ENCODE measurements around the gene RPTOR.
"Not testable (repeated sequence)": the region's sequence is repeated elsewhere in the genome, so short reads cannot be mapped to it uniquely, and the experiment has no call there.

RPTOR gene

DNA sequence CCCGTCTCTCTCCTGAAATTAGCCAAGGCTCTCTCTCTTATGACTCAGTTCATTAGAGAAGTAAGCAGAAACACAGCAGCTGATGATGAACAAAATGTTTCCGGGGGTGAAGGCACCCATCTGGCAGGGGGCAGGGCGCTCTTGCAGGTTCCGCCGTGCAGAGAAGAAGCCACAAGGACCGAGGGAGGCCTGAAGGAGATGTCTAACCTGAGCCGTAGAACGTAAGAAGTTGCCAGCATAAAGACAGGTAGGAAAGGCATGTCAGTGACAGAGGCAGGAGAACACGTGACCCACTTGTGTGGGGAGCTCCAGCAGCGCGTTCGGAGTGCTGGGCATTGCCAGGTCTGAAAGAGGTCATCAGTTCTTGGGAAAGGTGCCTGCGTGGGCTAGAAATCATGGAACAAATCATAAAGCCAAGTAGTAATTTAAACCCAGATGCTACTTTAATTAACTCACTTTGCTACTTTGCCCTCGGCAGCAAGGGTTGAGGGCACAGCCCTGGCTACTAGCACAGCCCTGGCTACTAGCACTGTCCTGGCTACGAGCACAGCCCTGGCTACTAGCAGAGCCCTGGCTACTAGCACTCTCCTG is 198.6 kb downstream of the RPTOR start:
- DNase-seq (ENCODE audit: insufficient read length, low spot score) = no peak
- no peak for TF ChIP-seq POLR2A (IDR thresholded peaks at IDR 0.05; ENCODE audit: low read depth, low read length)
- no peak for TF ChIP-seq POLR2AphosphoS5 (IDR thresholded peaks at IDR 0.05; ENCODE audit: low read depth, low read length)
- no peak for TF ChIP-seq TAF1 (IDR thresholded peaks at IDR 0.05; ENCODE audit: low read depth, low read length)
- no peak for TF ChIP-seq PAX5 (IDR thresholded peaks at IDR 0.05; ENCODE audit: insufficient read depth, low read length, severe bottlenecking)
- no peak for TF ChIP-seq SPI1 (IDR thresholded peaks at IDR 0.05; ENCODE audit: low read depth, low read length)
- TF ChIP-seq POU2F2 (IDR thresholded peaks at IDR 0.05; ENCODE audit: low read depth, low read length) = no peak
- FAIRE-seq = no peak

DNA sequence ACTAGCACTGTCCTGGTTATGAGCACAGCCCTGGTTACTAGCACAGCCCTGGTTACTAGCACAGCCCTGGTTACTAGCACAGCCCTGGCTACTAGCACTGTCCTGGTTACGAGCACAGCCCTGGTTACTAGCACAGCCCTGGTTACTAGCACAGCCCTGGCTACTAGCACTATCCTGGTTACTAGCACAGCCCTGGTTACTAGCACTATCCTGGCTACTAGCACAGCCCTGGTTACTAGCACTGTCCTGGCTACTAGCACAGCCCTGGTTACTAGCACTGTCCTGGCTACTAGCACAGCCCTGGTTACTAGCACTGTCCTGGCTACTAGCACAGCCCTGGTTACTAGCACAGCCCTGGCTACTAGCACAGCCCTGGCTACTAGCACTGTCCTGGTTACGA is 199.3 kb downstream of the RPTOR start:
- DNase-seq (ENCODE audit: insufficient read length, low spot score); FAIRE-seq: not testable (repeated sequence)

DNA sequence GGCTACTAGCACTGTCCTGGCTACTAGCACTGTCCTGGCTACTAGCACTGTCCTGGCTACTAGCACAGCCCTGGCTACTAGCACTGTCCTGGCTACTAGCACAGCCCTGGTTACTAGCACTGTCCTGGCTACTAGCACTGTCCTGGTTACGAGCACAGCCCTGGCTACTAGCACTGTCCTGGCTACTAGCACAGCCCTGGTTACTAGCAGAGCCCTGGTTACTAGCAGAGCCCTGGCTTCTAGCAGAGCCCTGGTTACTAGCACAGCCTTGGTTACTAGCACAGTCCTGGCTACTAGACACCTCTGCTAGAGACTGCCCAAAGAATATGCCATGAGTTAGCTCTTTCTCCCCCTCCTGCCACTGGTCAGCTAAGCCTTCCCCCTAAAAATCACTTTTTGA is 200.1 kb downstream of the RPTOR start:
- not testable (repeated sequence) for FAIRE-seq; DNase-seq (ENCODE audit: insufficient read length, low spot score)

DNA sequence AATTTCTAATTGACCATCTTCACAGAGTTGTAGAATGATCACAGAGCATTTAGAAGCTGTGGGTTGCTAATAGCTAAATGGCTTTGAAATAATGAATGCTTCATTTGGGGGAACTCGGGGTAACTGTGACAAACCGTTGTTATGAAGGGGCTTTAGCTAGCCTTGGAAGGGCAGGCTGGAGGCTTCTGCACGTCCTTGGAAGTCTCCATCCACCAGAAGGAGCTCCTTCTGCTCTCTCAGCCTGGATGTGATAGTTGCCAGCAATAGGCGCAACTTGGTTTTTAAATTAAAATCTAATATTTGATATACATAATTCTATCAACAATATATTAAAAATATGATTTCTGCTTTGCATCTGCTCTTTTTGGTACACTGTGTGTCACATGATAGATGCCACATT is 200.5 kb downstream of the RPTOR start:
- TF ChIP-seq SPI1 (IDR thresholded peaks at IDR 0.05; ENCODE audit: low read depth, low read length) (no peak), TAF1 (IDR thresholded peaks at IDR 0.05; ENCODE audit: low read depth, low read length) (no peak), PAX5 (IDR thresholded peaks at IDR 0.05; ENCODE audit: insufficient read depth, low read length, severe bottlenecking) (no peak), POLR2AphosphoS5 (IDR thresholded peaks at IDR 0.05; ENCODE audit: low read depth, low read length) (no peak), POU2F2 (IDR thresholded peaks at IDR 0.05; ENCODE audit: low read depth, low read length) (no peak), POLR2A (IDR thresholded peaks at IDR 0.05; ENCODE audit: low read depth, low read length) (no peak)
- FAIRE-seq (no peak), DNase-seq (ENCODE audit: insufficient read length, low spot score) (no peak)

DNA sequence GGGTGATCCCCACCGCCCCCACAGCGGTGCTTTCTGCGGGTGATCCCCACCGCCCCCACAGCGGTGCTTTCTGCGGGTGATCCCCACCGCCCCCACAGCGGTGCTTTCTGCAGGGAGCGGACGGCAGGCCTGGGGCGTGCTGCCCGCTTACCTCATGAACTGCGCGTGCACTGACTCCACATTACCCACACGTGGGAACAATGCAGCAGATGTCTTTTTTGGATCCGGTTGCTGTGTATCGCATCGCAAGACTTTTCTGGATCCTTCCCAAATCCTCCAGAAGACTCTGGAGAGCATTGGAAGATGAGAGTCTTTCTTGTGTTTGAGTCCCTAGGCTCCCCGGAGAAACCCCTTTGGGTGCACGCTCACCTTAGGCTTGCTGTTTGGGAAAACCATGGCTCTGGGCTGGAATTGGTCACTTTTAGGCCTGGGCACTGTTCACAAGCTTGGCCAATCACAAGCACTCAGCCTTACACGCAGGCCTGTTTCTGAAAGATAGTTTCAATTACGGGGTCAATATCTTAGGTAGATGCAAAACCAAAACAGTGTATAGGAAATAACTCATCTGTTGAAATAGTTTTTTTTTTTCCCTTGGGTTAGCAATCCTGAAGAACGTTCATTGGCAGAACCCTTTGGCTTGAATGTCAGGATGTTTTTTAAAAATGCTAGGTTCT is 201.8 kb downstream of the RPTOR start:
- TF ChIP-seq POLR2A (IDR thresholded peaks at IDR 0.05; ENCODE audit: low read depth, low read length) = no peak
- TF ChIP-seq POU2F2 (IDR thresholded peaks at IDR 0.05; ENCODE audit: low read depth, low read length) = no peak
- DNase-seq (ENCODE audit: insufficient read length, low spot score) (no peak), FAIRE-seq (no peak)

DNA sequence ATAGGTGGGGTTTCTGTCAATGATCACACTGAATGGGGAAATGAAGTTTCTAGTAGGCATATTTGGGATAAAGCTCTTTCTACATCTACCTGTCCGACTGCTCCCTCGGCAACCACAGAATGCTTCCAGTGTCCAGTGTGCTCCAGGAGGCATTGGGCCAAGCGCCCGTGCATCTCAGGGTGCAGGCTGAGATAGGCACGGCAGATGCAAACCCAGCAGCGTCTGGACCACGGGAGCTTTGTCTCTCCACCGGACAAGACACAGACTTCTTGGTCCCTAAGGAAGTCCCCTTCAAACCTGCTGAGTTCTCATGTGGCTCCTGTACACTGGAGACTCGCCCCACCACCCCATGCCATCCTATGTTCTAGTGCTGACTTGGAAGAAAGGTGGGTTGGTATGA is 202.8 kb downstream of the RPTOR start:
- TF ChIP-seq POU2F2 (IDR thresholded peaks at IDR 0.05; ENCODE audit: low read depth, low read length) (no peak), POLR2AphosphoS5 (IDR thresholded peaks at IDR 0.05; ENCODE audit: low read depth, low read length) (no peak), PAX5 (IDR thresholded peaks at IDR 0.05; ENCODE audit: insufficient read depth, low read length, severe bottlenecking) (no peak), POLR2A (IDR thresholded peaks at IDR 0.05; ENCODE audit: low read depth, low read length) (no peak), SPI1 (IDR thresholded peaks at IDR 0.05; ENCODE audit: low read depth, low read length) (no peak), TAF1 (IDR thresholded peaks at IDR 0.05; ENCODE audit: low read depth, low read length) (no peak)
- FAIRE-seq = no peak
- DNase-seq (ENCODE audit: insufficient read length, low spot score) = no peak

DNA sequence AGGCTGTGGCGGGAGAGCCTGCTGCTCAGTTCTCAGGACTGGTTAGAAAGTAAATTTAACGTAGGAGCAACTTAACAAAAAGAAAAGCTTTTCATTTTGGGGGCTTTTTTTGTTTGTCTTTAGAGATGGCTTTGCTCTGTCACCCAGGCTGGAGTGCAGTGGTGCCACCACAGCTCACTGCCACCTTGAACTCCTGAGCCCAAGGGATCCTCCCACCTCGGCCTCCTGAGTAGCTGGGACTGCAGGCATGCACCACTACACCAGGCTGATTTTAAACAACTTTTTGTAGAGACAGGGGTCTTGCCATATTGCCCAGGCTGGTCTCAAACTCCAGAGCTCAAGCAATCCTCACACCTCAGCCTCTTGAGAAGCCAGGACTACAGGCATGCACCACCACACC is 205.0 kb downstream of the RPTOR start:
- FAIRE-seq (no peak), DNase-seq (ENCODE audit: insufficient read length, low spot score) (no peak)
- TF ChIP-seq SPI1 (IDR thresholded peaks at IDR 0.05; ENCODE audit: low read depth, low read length) (no peak), POLR2AphosphoS5 (IDR thresholded peaks at IDR 0.05; ENCODE audit: low read depth, low read length) (no peak), POU2F2 (IDR thresholded peaks at IDR 0.05; ENCODE audit: low read depth, low read length) (no peak), TAF1 (IDR thresholded peaks at IDR 0.05; ENCODE audit: low read depth, low read length) (no peak), POLR2A (IDR thresholded peaks at IDR 0.05; ENCODE audit: low read depth, low read length) (no peak), PAX5 (IDR thresholded peaks at IDR 0.05; ENCODE audit: insufficient read depth, low read length, severe bottlenecking) (no peak)

DNA sequence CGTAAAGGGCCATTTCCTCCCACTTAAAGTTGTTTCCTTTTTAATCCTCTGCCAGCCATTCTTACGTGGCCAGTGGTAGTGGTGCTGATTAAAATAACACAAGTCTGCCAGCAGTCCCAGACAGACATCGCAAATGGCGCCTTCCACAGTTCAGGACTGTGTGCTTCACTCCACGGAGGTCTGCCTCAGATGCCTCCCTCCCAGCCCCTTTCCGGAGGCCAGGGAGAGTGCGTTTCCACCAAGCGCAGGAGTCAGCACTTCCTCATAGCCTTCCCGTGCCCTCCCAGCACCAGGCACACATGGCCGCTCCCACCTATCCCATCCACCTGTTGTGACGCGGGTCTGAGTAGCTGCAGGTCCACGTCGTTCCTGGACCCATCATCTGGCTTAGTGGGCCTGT is 205.6 kb downstream of the RPTOR start:
- TF ChIP-seq SPI1 (IDR thresholded peaks at IDR 0.05; ENCODE audit: low read depth, low read length) (no peak), PAX5 (IDR thresholded peaks at IDR 0.05; ENCODE audit: insufficient read depth, low read length, severe bottlenecking) (no peak), POU2F2 (IDR thresholded peaks at IDR 0.05; ENCODE audit: low read depth, low read length) (no peak), TAF1 (IDR thresholded peaks at IDR 0.05; ENCODE audit: low read depth, low read length) (no peak), POLR2AphosphoS5 (IDR thresholded peaks at IDR 0.05; ENCODE audit: low read depth, low read length) (no peak), POLR2A (IDR thresholded peaks at IDR 0.05; ENCODE audit: low read depth, low read length) (no peak)
- DNase-seq (ENCODE audit: insufficient read length, low spot score) (no peak), FAIRE-seq (no peak)

DNA sequence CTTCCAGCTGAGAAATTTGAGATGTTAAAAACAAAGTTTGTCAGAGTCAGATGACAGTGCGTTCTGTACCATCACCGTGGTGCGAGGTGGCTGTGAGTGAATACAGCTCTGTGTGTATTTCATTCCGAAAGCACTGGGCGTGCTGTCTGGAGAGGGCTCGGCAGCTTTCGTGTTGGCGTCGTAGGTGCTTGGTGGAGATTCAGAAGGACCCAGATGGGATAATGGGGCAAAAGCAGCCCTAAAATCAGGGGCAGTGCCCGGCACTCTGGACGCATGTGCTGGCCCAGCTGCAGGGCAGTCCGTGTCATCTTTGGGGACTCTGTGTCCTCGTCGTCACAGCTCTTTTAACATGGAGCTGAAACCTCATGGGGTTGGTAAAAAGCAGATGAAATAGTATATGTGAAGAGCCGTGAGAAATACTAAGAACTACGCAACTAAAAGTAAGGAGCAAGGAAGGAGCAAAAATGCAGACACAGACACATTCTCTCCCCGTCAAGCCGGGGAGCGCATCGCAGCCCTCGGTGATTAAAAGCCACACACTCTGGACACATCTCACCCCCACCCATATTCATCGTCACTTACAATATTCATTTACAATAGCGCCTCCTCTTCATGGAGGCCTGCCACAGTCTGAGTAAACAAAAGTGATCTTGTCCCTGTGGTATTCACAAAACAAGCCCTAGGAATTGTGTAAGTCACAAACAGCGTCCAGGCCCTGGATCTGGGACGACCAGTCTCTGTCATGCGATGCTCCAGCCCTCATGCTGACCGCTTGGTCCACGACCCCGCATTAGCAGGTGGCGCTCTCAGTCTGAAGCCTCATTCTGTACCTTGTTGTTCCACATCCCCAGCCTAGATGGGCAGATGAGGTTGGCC is 206.7 kb downstream of the RPTOR start:
- DNase-seq (ENCODE audit: insufficient read length, low spot score) (no peak), FAIRE-seq (no peak)

More for the DNA sequence above, 206.7 kb downstream of the RPTOR start:
- TF ChIP-seq PAX5 (IDR thresholded peaks at IDR 0.05; ENCODE audit: insufficient read depth, low read length, severe bottlenecking) (no peak), POLR2A (IDR thresholded peaks at IDR 0.05; ENCODE audit: low read depth, low read length) (no peak), POLR2AphosphoS5 (IDR thresholded peaks at IDR 0.05; ENCODE audit: low read depth, low read length) (no peak), POU2F2 (IDR thresholded peaks at IDR 0.05; ENCODE audit: low read depth, low read length) (no peak), TAF1 (IDR thresholded peaks at IDR 0.05; ENCODE audit: low read depth, low read length) (no peak), SPI1 (IDR thresholded peaks at IDR 0.05; ENCODE audit: low read depth, low read length) (no peak)

Data from GM12891 (cell line).